DOHH2 (cell line): ENCODE measurements around the gene MBOAT1.

Source experiments
- H3F3A ChIP-seq: fragments of 200-600 bp; sonication (generic), shearing (Covaris generic); 2 replicates; pipeline ENCODE4 v1.6.0; 2016; ENCODE audit warnings: antibody characterized with exemption, mild to moderate bottlenecking; ENCODE audit not compliant: control insufficient read depth, insufficient read depth
- H3K27ac ChIP-seq: fragments of 200-600 bp; sonication (generic); 2 replicates; pipeline ENCODE4 v1.5.1; 2014; ENCODE audit warnings: low read depth, mild to moderate bottlenecking, low read length, moderate library complexity
- H3K27me3 ChIP-seq: fragments of 200-600 bp; sonication (generic); 2 replicates; pipeline ENCODE4 v1.6.1; 2014; ENCODE audit warnings: mild to moderate bottlenecking, low read length, mixed read lengths; ENCODE audit not compliant: control insufficient read depth
- H3K36me3 ChIP-seq: fragments of 200-600 bp; sonication (generic); 2 replicates; pipeline ENCODE4 v1.6.1; 2014; ENCODE audit warnings: mild to moderate bottlenecking, low read length, moderate library complexity, mixed read lengths; ENCODE audit not compliant: control insufficient read depth
- H3K4me1 ChIP-seq: fragments of 200-600 bp; sonication (generic); 2 replicates; pipeline ENCODE4 v1.6.1; 2014; ENCODE audit warnings: mild to moderate bottlenecking, low read length, mixed read lengths; ENCODE audit not compliant: control insufficient read depth
- H3K4me2 ChIP-seq: fragments of 200-600 bp; sonication (generic); 2 replicates; pipeline ENCODE4 v1.6.0; 2014; ENCODE audit warnings: mild to moderate bottlenecking, low read length, moderate library complexity
- H3K4me3 ChIP-seq: fragments of 200-600 bp; sonication (generic); 2 replicates; pipeline ENCODE4 v1.5.1; 2014; ENCODE audit warnings: mild to moderate bottlenecking, low read length, mixed read lengths
- H3K79me2 ChIP-seq: fragments of 200-600 bp; sonication (generic); 2 replicates; pipeline ENCODE4 v1.6.1; 2014; ENCODE audit warnings: mild to moderate bottlenecking, low read length, mixed read lengths; ENCODE audit not compliant: control insufficient read depth
- H3K9me2 ChIP-seq: fragments of 200-600 bp; sonication (generic); replicated peaks from 2 replicates; pipeline ENCODE4 v1.6.1; 2014; ENCODE audit warnings: mild to moderate bottlenecking, low read length, mixed read lengths; ENCODE audit not compliant: control insufficient read depth
- H3K9me3 ChIP-seq: fragments of 200-600 bp; sonication (generic); 2 replicates; pipeline ENCODE4 v1.6.1; 2014; ENCODE audit warnings: antibody characterized with exemption, low read length, mixed read lengths; ENCODE audit not compliant: control insufficient read depth, insufficient read depth
- H4K20me1 ChIP-seq: fragments of 200-600 bp; sonication (generic); 2 replicates; pipeline ENCODE4 v1.6.0; 2014; ENCODE audit warnings: low read depth, mild to moderate bottlenecking, antibody characterized with exemption, low read length, moderate library complexity; ENCODE audit not compliant: control insufficient read depth, insufficient read depth
- CTCF ChIP-seq: fragments of 200-600 bp; sonication (generic); IDR thresholded peaks from one replicate; pipeline ENCODE4 v1.5.1; 2014; ENCODE audit warnings: antibody characterized with exemption, mild to moderate bottlenecking, low read depth, low read length; ENCODE audit not compliant: poor library complexity, severe bottlenecking
- EZH2phosphoT487 ChIP-seq: fragments of 200-600 bp; sonication (generic); IDR thresholded peaks from 2 replicates; pipeline ENCODE4 v1.6.1; 2017; ENCODE audit warnings: borderline replicate concordance, mild to moderate bottlenecking, antibody characterized with exemption, low read length, moderate library complexity, mixed read lengths

MBOAT1 gene

GRCh38 chr6:20137240-20137639 is 75.0 kb downstream of the MBOAT1 start:
- no peaks in the 10 kb centered on the region for H3K9me3 ChIP-seq
- no peak overlapping the region for H3K27ac ChIP-seq
- no peaks in the 10 kb centered on the region for H3K4me1 ChIP-seq
- no peak overlapping the region for H3K4me2 ChIP-seq
- no peaks in the 10 kb centered on the region for H4K20me1 ChIP-seq
- no peaks in the 10 kb centered on the region for H3K27me3 ChIP-seq
- H3K9me2 ChIP-seq = no peaks in the 10 kb centered on the region
- H3K4me3 ChIP-seq = no peak overlapping the region
- TF ChIP-seq EZH2phosphoT487 = no peak
- no peak for TF ChIP-seq CTCF
- H3K36me3 ChIP-seq = no peaks in the 10 kb centered on the region
- no peaks in the 10 kb centered on the region for H3F3A ChIP-seq
- no peaks in the 10 kb centered on the region for H3K79me2 ChIP-seq

GRCh38 chr6:20135677-20136268 is 76.5 kb downstream of the MBOAT1 start:
- no peaks in the 10 kb centered on the region for H3K9me2 ChIP-seq
- H3K4me3 ChIP-seq = no peak overlapping the region
- H3K4me1 ChIP-seq = no peaks in the 10 kb centered on the region
- no peak for TF ChIP-seq EZH2phosphoT487
- TF ChIP-seq CTCF = no peak
- no peak overlapping the region for H3K4me2 ChIP-seq
- no peak overlapping the region for H3K27ac ChIP-seq
- H3F3A ChIP-seq = no peaks in the 10 kb centered on the region
- H3K79me2 ChIP-seq = no peaks in the 10 kb centered on the region
- H3K36me3 ChIP-seq = no peaks in the 10 kb centered on the region
- no peaks in the 10 kb centered on the region for H3K27me3 ChIP-seq
- H4K20me1 ChIP-seq = no peaks in the 10 kb centered on the region
- no peaks in the 10 kb centered on the region for H3K9me3 ChIP-seq

- Histone ChIP-seq H3K9me3 (no peaks in the 10 kb centered on the region), H3K79me2 (no peaks in the 10 kb centered on the region), H3F3A (no peaks in the 10 kb centered on the region), H3K9me2 (no peaks in the 10 kb centered on the region), H3K4me2 (no peak overlapping the region), H4K20me1 (no peaks in the 10 kb centered on the region), H3K36me3 (no peaks in the 10 kb centered on the region), H3K27ac (no peak overlapping the region), H3K27me3 (no peaks in the 10 kb centered on the region), H3K4me1 (no peaks in the 10 kb centered on the region), H3K4me3 (no peak overlapping the region)
- TF ChIP-seq CTCF (no peak), EZH2phosphoT487 (no peak)
These were observed 77.7 kb downstream of the MBOAT1 start for GRCh38 chr6:20134613-20135012.
